SH-SY5Y (cell line): ENCODE results near the gene SPACA7.

Experiments
- GATA2 ChIP-seq: IDR thresholded peaks from 2 replicates; pipeline ENCODE4 v1.6.1; 2011; ENCODE audit warnings: mild to moderate bottlenecking, low read depth, low read length
- GATA3 ChIP-seq: IDR thresholded peaks from 2 replicates; pipeline ENCODE4 v1.6.1; 2011; ENCODE audit warnings: low read depth, mild to moderate bottlenecking, low read length, moderate library complexity

DNA sequence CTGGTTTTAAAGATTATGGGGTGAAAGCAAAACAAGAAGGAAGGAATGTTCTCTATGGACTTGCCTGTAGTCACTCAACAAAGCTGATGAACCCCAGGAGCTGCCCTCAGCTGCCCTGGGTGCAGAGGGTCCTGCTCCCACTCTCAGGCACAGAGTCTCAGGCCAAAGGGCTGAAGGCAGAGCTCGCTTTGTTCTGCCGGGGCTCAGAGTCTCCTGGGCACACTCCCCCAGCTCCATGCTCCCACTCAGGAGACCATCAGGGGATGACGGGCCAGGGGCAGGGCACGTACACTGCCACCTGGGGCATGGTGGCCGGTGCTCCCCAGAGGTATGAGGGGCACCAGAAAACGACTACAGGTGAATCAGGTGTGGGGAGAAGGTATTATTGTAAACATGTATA lies 46.8 kb upstream of the SPACA7 start:
- TF ChIP-seq GATA2 (no peak), GATA3 (no peak)
